H9 (cell line): ENCODE data around the gene OAS2. TPM values are rescaled to one million over a fixed set of nuclear protein-coding genes. Genes with fewer than 3 reads are reported as not detected.

Experiments used
- DNase-seq: peaks from one replicate; pipeline ENCODE4 v3.0.0-alpha.2; 2017
- H2AFZ ChIP-seq: one replicate; pipeline ENCODE4 v1.6.1; 2013; ENCODE audit warnings: mild to moderate bottlenecking, low read length, control low read depth, moderate library complexity
- H2AK5ac ChIP-seq: 2 replicates; pipeline ENCODE4 v1.6.1; 2013; ENCODE audit warnings: low read length, control low read depth, mixed read lengths; ENCODE audit not compliant: insufficient read length
- H2BK120ac ChIP-seq: one replicate; pipeline ENCODE4 v1.6.1; 2013; ENCODE audit warnings: low read depth, mild to moderate bottlenecking, low read length, control low read depth, inconsistent platforms; ENCODE audit not compliant: poor library complexity, severe bottlenecking
- H2BK12ac ChIP-seq: 2 replicates; pipeline ENCODE4 v1.6.1; 2013; ENCODE audit warnings: low read length, control low read depth, mixed read lengths, low read depth; ENCODE audit not compliant: insufficient read length
- H2BK15ac ChIP-seq: 2 replicates; pipeline ENCODE4 v1.6.1; 2013; ENCODE audit warnings: low read depth, low read length, control low read depth
- H2BK20ac ChIP-seq: one replicate; pipeline ENCODE4 v1.6.1; 2013; ENCODE audit warnings: low read depth, mild to moderate bottlenecking, low read length, control low read depth, inconsistent platforms; ENCODE audit not compliant: poor library complexity, severe bottlenecking
- H2BK5ac ChIP-seq: 2 replicates; pipeline ENCODE4 v1.6.1; 2013; ENCODE audit warnings: low read length, control low read depth, mixed read lengths; ENCODE audit not compliant: insufficient read length
- H3K14ac ChIP-seq: 2 replicates; pipeline ENCODE4 v1.6.1; 2013; ENCODE audit warnings: low read length, control low read depth; ENCODE audit not compliant: insufficient read depth
- H3K18ac ChIP-seq: 2 replicates; pipeline ENCODE4 v1.6.1; 2013; ENCODE audit warnings: low read depth, mild to moderate bottlenecking, mixed read lengths, low read length, control low read depth; ENCODE audit not compliant: insufficient read length
- H3K23ac ChIP-seq: 2 replicates; pipeline ENCODE4 v1.6.1; 2013; ENCODE audit warnings: low read length, control low read depth, mixed read lengths, low read depth; ENCODE audit not compliant: insufficient read length
- H3K23me2 ChIP-seq: 2 replicates; pipeline ENCODE4 v1.6.1; 2013; ENCODE audit warnings: low read depth, mild to moderate bottlenecking, mixed read lengths, low read length, control low read depth; ENCODE audit not compliant: insufficient read length, poor library complexity, severe bottlenecking
- H3K27ac ChIP-seq: 2 replicates; pipeline ENCODE4 v1.5.1; 2013; ENCODE audit warnings: low read length, control low read depth, mixed read lengths, low read depth; ENCODE audit not compliant: insufficient read length
- H3K27me3 ChIP-seq: 2 replicates; pipeline ENCODE4 v1.6.1; 2013; ENCODE audit warnings: low read length, control low read depth, inconsistent platforms; ENCODE audit not compliant: insufficient read depth
- H3K4ac ChIP-seq: 2 replicates; pipeline ENCODE4 v1.6.1; 2013; ENCODE audit warnings: low read depth, mild to moderate bottlenecking, control low read depth, inconsistent platforms, low read length, moderate library complexity
- H3K4me1 ChIP-seq: 2 replicates; pipeline ENCODE4 v1.6.1; 2013; ENCODE audit warnings: low read length, control low read depth, inconsistent platforms; ENCODE audit not compliant: insufficient read depth
- H3K4me2 ChIP-seq: 2 replicates; pipeline ENCODE4 v1.6.1; 2013; ENCODE audit warnings: low read length, control low read depth, mixed read lengths; ENCODE audit not compliant: insufficient read length, insufficient read depth
- H3K56ac ChIP-seq: 2 replicates; pipeline ENCODE4 v1.6.1; 2013; ENCODE audit warnings: low read depth, mild to moderate bottlenecking, mixed read lengths, low read length, control low read depth; ENCODE audit not compliant: insufficient read length
- H3K79me1 ChIP-seq: 2 replicates; pipeline ENCODE4 v1.6.1; 2013; ENCODE audit warnings: low read depth, mild to moderate bottlenecking, moderate library complexity, low read length, control low read depth, inconsistent platforms; ENCODE audit not compliant: insufficient read depth, poor library complexity, severe bottlenecking
- H3K79me2 ChIP-seq: 2 replicates; pipeline ENCODE4 v1.6.1; 2013; ENCODE audit warnings: low read length, control low read depth, inconsistent platforms; ENCODE audit not compliant: insufficient read depth
- H3K9ac ChIP-seq: 2 replicates; pipeline ENCODE4 v1.6.1; 2013; ENCODE audit warnings: low read length, control low read depth, mixed read lengths; ENCODE audit not compliant: insufficient read length; ENCODE audit errors: extremely low read depth
- H3K9me3 ChIP-seq: one replicate; pipeline ENCODE4 v1.6.1; 2013; ENCODE audit warnings: low read depth, low read length, inconsistent platforms; ENCODE audit not compliant: control insufficient read depth
- H3T11ph ChIP-seq: one replicate; pipeline ENCODE4 v1.6.1; 2013; ENCODE audit warnings: mild to moderate bottlenecking, low read length, control low read depth, inconsistent platforms
- H4K20me1 ChIP-seq: one replicate; pipeline ENCODE4 v1.6.1; 2013; ENCODE audit not compliant: control insufficient read depth, insufficient read length, insufficient read depth
- H4K5ac ChIP-seq: 2 replicates; pipeline ENCODE4 v1.6.1; 2013; ENCODE audit warnings: low read depth, mild to moderate bottlenecking, mixed read lengths, low read length, control low read depth; ENCODE audit not compliant: insufficient read length
- H4K8ac ChIP-seq: replicated peaks from 2 replicates; pipeline ENCODE4 v1.6.1; 2013; ENCODE audit warnings: low read length, control low read depth, mixed read lengths, low read depth; ENCODE audit not compliant: insufficient read length
- H4K91ac ChIP-seq: 2 replicates; pipeline ENCODE4 v1.6.1; 2013; ENCODE audit warnings: low read depth, mild to moderate bottlenecking, moderate library complexity, mixed read lengths, low read length, control low read depth; ENCODE audit not compliant: insufficient read length
- H3K27ac Mint-ChIP-seq, 3 experiments: 2 replicates in 2 of 3; 3 replicates in 1 of 3; pipeline ENCODE4 v1.8.0; 2020 to 2021; ENCODE audit warnings: mixed read lengths in 3 of 3, mild to moderate bottlenecking in 1 of 3, moderate library complexity in 1 of 3
- H3K27me3 Mint-ChIP-seq: 2 replicates; pipeline ENCODE4 v1.8.0; 2021; ENCODE audit warnings: low read depth, mild to moderate bottlenecking, moderate library complexity, mixed read lengths
- H3K36me3 Mint-ChIP-seq, 3 experiments: 2 replicates in 2 of 3; 3 replicates in 1 of 3; pipeline ENCODE4 v1.8.0; 2020 to 2021; ENCODE audit warnings: low read depth in 3 of 3, mixed read lengths in 3 of 3; ENCODE audit not compliant: insufficient read depth in 1 of 3
- H3K4me1 Mint-ChIP-seq, 2 experiments: 2 replicates each; pipeline ENCODE4 v1.8.0; 2020; ENCODE audit warnings: mixed read lengths in 2 of 2
- H3K4me3 Mint-ChIP-seq, 2 experiments: 2 replicates in 1 of 2; 3 replicates in 1 of 2; pipeline ENCODE4 v1.8.0; 2020 to 2021; ENCODE audit warnings: mild to moderate bottlenecking in 2 of 2, mixed read lengths in 2 of 2, moderate library complexity in 1 of 2
- H3K9me3 Mint-ChIP-seq, 2 experiments: 2 replicates in 1 of 2; 3 replicates in 1 of 2; pipeline ENCODE4 v1.8.0; 2020; ENCODE audit warnings: mild to moderate bottlenecking in 2 of 2, mixed read lengths in 2 of 2, moderate library complexity in 1 of 2
- WGBS: extraction: QIAGEN DNeasy Blood & Tissue Kit; methylation state at CpG from one replicate; pipeline ENCODE4 v1.1.7; 2013; ENCODE audit warnings: missing lambda C conversion rate, low lambda C conversion rate, mixed read lengths; ENCODE audit not compliant: insufficient read length; ENCODE audit errors: extremely low coverage; 5-methylcytosine and 5-hydroxymethylcytosine counted together
- total RNA-seq: library from RNA; stranded (reverse); gene quantifications from 2 replicates; pipeline ENCODE4 v1.2.1, GENCODE V29; 2021
- TF ChIP-seq, protein P1 (sequence below): fragments of 200-600 bp; sonication (generic); conservative IDR thresholded peaks from 3 replicates; pipeline ENCODE4 v1.8.0; 2021; ENCODE audit warnings: antibody characterized with exemption, mild to moderate bottlenecking

The OAS2 gene
- total RNA-seq, 1 experiment from 2014 or later = not detected

DNA sequence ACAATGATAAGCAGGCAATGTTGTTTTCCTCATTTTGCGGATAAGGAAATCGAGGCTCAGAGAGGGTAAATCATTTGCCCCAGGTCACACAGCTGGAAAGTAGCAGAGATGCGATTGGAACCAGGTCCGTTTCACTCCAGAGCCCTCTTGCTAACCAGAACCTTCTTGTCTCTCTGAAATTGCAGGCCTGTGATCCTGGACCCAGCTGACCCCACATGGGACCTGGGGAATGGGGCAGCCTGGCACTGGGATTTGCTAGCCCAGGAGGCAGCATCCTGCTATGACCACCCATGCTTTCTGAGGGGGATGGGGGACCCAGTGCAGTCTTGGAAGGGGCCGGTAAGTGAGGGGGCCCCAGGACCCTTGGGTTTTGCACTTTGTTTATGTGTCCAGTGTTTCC is 30.6 kb upstream of the OAS2 start:
- no peak overlapping the region for H3K4me2 ChIP-seq
- H3K27ac Mint-ChIP-seq = no peak overlapping the region
- H3K9me3 ChIP-seq = no peaks in the 10 kb centered on the region
- H3K4me1 ChIP-seq = no peaks in the 10 kb centered on the region
- no peak overlapping the region for H3K4ac ChIP-seq
- no peak overlapping the region for H3K27ac ChIP-seq
- TF ChIP-seq, protein P1, sequence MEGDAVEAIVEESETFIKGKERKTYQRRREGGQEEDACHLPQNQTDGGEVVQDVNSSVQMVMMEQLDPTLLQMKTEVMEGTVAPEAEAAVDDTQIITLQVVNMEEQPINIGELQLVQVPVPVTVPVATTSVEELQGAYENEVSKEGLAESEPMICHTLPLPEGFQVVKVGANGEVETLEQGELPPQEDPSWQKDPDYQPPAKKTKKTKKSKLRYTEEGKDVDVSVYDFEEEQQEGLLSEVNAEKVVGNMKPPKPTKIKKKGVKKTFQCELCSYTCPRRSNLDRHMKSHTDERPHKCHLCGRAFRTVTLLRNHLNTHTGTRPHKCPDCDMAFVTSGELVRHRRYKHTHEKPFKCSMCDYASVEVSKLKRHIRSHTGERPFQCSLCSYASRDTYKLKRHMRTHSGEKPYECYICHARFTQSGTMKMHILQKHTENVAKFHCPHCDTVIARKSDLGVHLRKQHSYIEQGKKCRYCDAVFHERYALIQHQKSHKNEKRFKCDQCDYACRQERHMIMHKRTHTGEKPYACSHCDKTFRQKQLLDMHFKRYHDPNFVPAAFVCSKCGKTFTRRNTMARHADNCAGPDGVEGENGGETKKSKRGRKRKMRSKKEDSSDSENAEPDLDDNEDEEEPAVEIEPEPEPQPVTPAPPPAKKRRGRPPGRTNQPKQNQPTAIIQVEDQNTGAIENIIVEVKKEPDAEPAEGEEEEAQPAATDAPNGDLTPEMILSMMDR = no peak
- H3K27me3 Mint-ChIP-seq = no peaks in the 10 kb centered on the region; the same call in 1 of the 2 replicates
- no peak overlapping the region for H2BK12ac ChIP-seq
- no peak overlapping the region for H3K4me3 Mint-ChIP-seq
- H3K36me3 Mint-ChIP-seq = no peaks in the 10 kb centered on the region
- H3K14ac ChIP-seq = no peak overlapping the region; the same call in 1 of the 2 replicates
- peaks cover 4% of the 10 kb centered on the region in 2 experiments; a peak in 2 of 4 replicates for H3K4me1 Mint-ChIP-seq
- no peak overlapping the region for H4K8ac ChIP-seq
- H3K79me1 ChIP-seq = no peaks in the 10 kb centered on the region
- no peak overlapping the region for H2AK5ac ChIP-seq
- H2BK5ac ChIP-seq = no peak overlapping the region
- no peak overlapping the region for H4K91ac ChIP-seq
- no peaks in the 10 kb centered on the region for H4K20me1 ChIP-seq
- no peak overlapping the region for H2BK20ac ChIP-seq
- no peaks in the 10 kb centered on the region for H3K23me2 ChIP-seq
- DNase-seq = no peak
- no peak overlapping the region for H2AFZ ChIP-seq
- H3K9ac ChIP-seq = no peak overlapping the region
- H3K18ac ChIP-seq = no peak overlapping the region
- H4K5ac ChIP-seq = no peak overlapping the region
- no peak overlapping the region for H3T11ph ChIP-seq
- no peak overlapping the region for H2BK120ac ChIP-seq
- no peaks in the 10 kb centered on the region for H3K9me3 Mint-ChIP-seq
- H3K56ac ChIP-seq = no peak overlapping the region
- H2BK15ac ChIP-seq = no peak overlapping the region
- H3K23ac ChIP-seq = no peak overlapping the region
- H3K27me3 ChIP-seq = no peaks in the 10 kb centered on the region
- no CpG with 5 or more reads among the region's 5 CpGs for WGBS
- H3K79me2 ChIP-seq = no peaks in the 10 kb centered on the region
